Measurements from ENCODE around the gene DRAXIN.

DRAXIN gene

DNA sequence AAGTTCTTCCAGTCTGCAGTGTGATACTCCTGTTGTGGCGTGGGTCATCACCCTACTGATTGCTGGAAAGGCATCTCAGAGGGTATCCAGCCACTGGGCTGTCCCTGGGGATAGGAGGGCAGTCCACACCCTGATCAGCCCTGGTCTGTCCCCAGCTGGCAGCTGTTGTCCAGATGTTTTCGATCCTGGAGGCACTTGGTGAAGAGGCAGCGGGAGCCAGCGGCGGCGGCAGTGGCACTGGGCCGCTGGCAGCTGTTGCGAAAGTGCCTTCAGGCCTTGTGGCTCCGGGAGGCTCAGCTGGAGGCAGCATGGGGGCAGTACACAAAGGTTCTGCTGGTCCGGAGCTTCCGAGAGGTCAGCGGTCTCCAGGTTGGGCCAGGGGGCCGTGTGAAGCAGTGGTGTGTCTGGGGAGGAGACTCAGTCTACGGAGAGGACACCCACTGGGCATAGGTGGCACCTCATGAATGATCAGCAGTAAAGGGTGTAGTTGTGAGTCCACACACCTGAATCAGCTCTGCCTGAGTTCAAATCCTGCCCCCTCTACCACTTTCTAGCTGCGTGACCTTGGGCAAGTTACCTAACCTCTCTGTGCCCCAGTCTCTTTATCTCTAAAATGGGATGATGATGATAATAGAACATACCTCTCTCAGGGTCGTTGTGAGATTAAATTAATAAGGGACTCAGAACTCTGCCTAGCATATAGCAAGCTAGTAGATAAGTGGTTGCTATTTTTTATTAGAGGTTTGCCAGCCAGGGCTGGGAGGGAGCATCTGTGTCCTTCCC, 76.6 kb downstream of the DRAXIN start:
- DNase-seq = no peak

DNA sequence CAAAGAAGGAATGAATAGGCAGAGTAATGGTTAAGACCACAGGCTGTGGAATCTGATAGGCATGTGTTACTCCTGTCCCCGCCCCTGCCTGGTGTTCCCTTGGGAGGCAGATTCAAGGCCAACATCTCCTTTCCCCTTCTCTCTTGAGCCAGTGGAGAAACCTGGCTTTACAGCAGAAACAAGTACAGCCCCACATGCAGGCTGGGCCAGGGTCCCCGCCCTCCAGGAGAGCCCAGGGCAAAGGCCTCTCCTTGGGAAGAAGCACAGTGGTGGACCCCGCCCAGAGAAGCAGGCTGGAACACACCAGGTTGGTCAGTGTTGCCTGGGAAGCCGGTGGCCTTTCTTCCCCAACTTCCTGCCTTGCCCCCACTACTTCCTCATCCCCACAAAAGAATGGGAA, 77.3 kb downstream of the DRAXIN start:
- no peak for DNase-seq

DNA sequence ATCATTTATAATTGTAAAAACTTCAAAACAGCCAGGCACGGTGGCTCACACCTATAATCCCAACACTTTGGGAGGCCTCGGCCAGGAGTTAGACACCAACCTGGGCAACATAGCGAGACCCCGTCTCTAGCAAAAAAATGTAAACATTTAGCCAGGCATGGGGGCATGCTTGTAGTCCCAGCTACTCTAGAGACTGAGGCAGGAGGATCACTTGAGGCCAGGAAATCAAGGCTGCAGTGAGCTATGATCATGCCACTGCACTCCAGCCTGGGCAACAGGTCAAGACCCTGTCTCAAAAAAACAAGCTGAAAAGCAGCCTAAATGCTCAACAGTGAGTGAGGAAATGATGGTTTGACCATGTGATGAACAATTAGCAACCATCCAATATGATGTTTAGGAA, 77.8 kb downstream of the DRAXIN start:
- DNase-seq = no peak

DNA sequence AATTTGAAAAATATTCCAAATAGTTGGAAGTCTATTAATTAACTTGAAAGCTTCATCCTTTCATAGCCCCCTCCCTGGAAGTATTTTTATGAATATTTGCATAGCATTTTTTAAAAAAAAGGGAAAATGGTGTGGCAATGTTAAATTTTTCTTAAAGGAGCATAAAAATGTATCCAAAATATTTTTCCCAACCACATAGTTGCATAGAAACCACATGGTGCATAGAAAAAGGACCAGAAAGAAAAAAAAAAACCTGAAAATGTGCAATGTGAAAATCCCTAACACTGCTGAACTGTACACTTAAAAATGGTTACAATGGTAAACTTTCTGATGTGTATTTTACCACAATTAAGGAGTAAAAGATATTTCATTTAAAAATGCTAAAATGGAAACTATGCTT, 78.5 kb downstream of the DRAXIN start:
- DNase-seq = no peak

DNA sequence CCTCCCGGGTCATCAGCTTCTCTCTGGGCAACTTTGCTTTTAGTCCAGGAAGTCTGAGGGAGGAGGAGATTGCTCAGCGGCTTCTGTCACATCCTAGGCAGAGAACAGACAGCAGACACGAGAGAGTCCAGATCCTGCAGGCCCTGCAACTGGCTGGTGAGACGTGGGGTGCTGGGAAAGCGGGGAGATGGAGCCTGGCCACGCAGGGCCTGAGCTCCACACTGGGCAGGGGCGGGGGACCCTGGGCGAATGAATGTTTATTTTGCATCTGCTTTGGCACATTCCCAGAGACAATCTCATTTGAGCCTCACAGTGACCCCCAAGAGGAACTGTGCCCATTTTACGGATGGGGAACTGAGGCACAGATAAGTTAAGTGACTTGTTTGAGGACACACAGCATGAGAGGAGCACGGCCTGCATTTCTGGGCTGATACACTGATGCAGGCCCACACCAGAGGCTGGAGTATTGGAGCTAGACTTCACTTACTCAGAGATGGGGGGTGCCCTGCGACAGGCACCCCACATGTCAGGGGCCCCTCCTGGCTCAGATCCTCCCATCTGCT, 80.1 kb downstream of the DRAXIN start:
- DNase-seq = no peak

DNA sequence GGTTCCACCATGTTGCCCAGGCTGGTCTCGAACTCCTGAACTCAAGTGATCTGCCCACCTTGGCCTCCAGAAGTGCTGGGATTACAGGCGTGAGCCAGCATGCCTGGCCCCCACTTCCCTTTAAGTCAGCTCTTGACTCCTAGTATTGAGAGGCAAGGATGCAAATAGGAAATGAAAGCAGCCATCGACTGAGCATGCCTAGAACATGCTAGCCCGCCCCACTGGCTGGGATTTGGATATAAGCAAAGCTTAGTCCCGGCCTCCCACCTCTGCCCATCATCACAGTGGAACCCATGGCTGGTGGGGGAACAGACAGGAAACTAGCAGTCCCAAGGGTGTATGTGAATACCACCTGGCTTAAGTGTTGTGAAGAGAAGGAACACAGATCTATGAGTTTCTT, 80.9 kb downstream of the DRAXIN start:
- no peak for DNase-seq

DNA sequence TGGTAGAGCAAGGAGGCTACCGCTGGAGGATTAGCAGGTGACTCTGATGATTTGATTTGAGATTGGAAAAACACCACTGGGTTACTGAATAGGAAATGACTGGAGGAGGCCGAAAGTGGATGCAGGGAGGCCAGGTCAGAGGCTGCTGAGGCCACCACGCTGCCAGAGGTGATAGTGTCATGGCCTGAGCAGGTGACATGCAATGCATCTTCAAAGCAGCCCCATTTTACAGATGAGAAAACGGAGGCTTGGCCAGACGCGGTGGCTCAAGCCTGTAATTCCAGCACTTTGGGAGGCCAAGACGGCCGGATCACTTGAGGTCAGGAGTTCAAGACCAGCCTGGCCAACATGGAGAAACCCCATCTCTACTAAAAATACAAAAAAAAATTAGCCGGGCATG, 83.2 kb downstream of the DRAXIN start:
- no peak for DNase-seq
